ENCODE measurements around the gene MSX2. TPM values are rescaled to one million over a fixed set of nuclear protein-coding genes. Genes with fewer than 3 reads are reported as not detected.

Gene MSX2
- total RNA-seq, 1 experiment from 2014 or later, result 8.5 TPM

- DNase-seq (ENCODE audit: low read depth, low spot score) (no peak), ATAC-seq (peak; percentile 35)
- CTCF ChIA-PET, result interaction anchor here (0.6 to 1.5 kb wide), 5 partner anchors 39 to 530 kb away, joined by 3 to 8 read pairs (median 5); no protein-coding TSS in a partner anchor
- in situ Hi-C loops (cut with HindIII; ENCODE audit: low pct_unique_long_range_greater_than_20kb, low sequenced_read_pairs), result no loop called here
- no TSS peak for BruUV-seq (replicated peaks)
- intact Hi-C loops (cut with micrococcal nuclease; ENCODE audit: unreplicated experiment), result loop anchor here (1.0 kb wide), 1 partner anchor 317 kb away; no protein-coding TSS in a partner anchor
- Histone ChIP-seq H3K4me1 (ENCODE audit: control insufficient read depth, insufficient read depth, low read length) (peaks cover 20% of the 10 kb centered on the region), H3K27me3 (ENCODE audit: control insufficient read depth, insufficient read depth, low read length) (peaks cover 3% of the 10 kb centered on the region; the same call in 1 of the 2 replicates), H3K9me3 (ENCODE audit: control insufficient read depth, insufficient read depth, low read depth, low read length) (no peaks in the 10 kb centered on the region), H3K36me3 (ENCODE audit: control insufficient read depth, insufficient read depth, low read length) (no peaks in the 10 kb centered on the region), H3K27ac (ENCODE audit: low read length) (no peak overlapping the region), H3K4me3 (ENCODE audit: low read depth in 2 of 2, low read length in 2 of 2) (peak overlapping the region in 1 of 2 experiments; percentile 89; a peak in 2 of 4 replicates)
- POLR2A ChIA-PET, result no interaction called here
- TF ChIP-seq REST (IDR thresholded peaks at IDR 0.05; ENCODE audit: insufficient read depth in 1 of 2, low read depth in 2 of 2, low read length in 1 of 2) (0 out of 4 replicates have a peak, but pooled peaks of 1 of the 2 experiments have one; percentile 7), CTCF (IDR thresholded peaks at IDR 0.05) (peak; percentile 45), SIN3A (IDR thresholded peaks at IDR 0.05; ENCODE audit: borderline replicate concordance, insufficient read depth, low read depth, low read length) (no peak), POLR2AphosphoS5 (IDR thresholded peaks at IDR 0.05; ENCODE audit: low read depth, low read length) (no peak), TCF7L2 (IDR thresholded peaks at IDR 0.05; ENCODE audit: low read depth, low read length) (no peak)
Observed at GRCh38 chr5:174736331-174736721, 11.9 kb downstream of the MSX2 start.

- Histone ChIP-seq H3K36me3 (ENCODE audit: control insufficient read depth, insufficient read depth, low read length) (no peaks in the 10 kb centered on the region), H3K27ac (ENCODE audit: low read length) (no peak overlapping the region), H3K27me3 (ENCODE audit: control insufficient read depth, insufficient read depth, low read length) (peaks cover 3% of the 10 kb centered on the region; the same call in 1 of the 2 replicates), H3K9me3 (ENCODE audit: control insufficient read depth, insufficient read depth, low read depth, low read length) (no peaks in the 10 kb centered on the region), H3K4me3 (ENCODE audit: low read depth in 2 of 2, low read length in 2 of 2) (no peak overlapping the region), H3K4me1 (ENCODE audit: control insufficient read depth, insufficient read depth, low read length) (peaks cover 20% of the 10 kb centered on the region)
- BruUV-seq (replicated peaks), result no TSS peak
- CTCF ChIA-PET, result interaction anchor here (0.6 to 1.5 kb wide), 2 partner anchors 317 to 342 kb away, joined by 5 to 8 read pairs; no protein-coding TSS in a partner anchor
- DNase-seq (ENCODE audit: low read depth, low spot score), result no peak
- in situ Hi-C loops (cut with HindIII; ENCODE audit: low pct_unique_long_range_greater_than_20kb, low sequenced_read_pairs) (no loop called here), intact Hi-C loops (cut with micrococcal nuclease; ENCODE audit: unreplicated experiment) (loop anchor here (1.0 kb wide), 1 partner anchor 317 kb away; no protein-coding TSS in a partner anchor)
- POLR2A ChIA-PET, result no interaction called here
- no peak for ATAC-seq
- TF ChIP-seq CTCF (IDR thresholded peaks at IDR 0.05) (no peak), TCF7L2 (IDR thresholded peaks at IDR 0.05; ENCODE audit: low read depth, low read length) (no peak), REST (IDR thresholded peaks at IDR 0.05; ENCODE audit: insufficient read depth in 1 of 2, low read depth in 2 of 2, low read length in 1 of 2) (no peak), SIN3A (IDR thresholded peaks at IDR 0.05; ENCODE audit: borderline replicate concordance, insufficient read depth, low read depth, low read length) (no peak), POLR2AphosphoS5 (IDR thresholded peaks at IDR 0.05; ENCODE audit: low read depth, low read length) (no peak)
Observed at GRCh38 chr5:174736777-174737176, 12.4 kb downstream of the MSX2 start.
